Stimulated activated naive CD4-positive, alpha-beta T cell treated with Interleukin-2 at 50 U/mL for 16 hours (primary cell): ENCODE data around the gene ENOX1.

Experiments
- DNase-seq: peaks from one replicate; lab custom pipeline; 2025; lab: John Stamatoyannopoulos, UW

The ENOX1 gene

DNA sequence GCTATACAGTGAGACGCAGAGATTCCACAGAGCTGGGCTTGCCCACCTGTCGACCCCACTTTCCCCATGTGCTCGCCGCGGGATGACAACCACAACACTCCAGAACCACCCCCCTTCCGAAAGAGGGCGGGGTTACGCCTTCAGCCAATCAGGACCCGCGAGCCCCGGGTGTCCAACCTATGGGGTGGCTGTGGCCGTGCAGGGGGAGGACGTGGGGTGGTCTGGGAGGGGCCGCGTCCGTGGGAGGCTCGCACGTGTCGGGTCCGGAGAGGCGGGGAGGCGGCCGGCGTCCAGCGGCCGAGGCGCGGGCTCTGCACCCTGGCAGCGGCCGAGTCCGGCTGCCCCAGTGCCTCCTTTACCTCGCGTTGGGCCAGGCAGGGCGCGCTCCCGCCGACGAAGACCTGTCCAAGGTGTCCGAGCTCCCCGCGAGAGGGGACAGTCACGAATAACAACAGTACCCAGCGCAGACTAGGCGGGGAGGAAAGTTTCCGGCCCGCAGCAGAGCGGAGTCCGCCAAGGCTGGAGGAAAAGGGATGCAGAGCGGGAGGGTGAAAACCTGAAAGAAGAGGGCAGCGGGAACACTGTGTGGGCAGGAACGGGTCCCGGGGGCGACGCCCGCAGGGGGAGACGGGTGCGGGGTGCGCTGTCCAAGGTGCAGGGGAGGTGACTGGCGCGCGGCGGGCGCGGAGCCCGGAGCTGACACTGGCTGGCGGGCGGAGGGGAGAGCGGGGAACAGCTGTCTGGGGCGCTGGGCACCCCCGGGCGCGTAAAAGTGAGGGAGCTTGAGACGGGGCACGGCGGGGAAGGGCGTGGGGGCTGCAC is 911 bp downstream of the ENOX1 start:
- DNase-seq = no peak

GRCh38 chr13:43785261-43785649 is 1.5 kb downstream of the ENOX1 start:
- DNase-seq = no peak

- DNase-seq = no peak
These were observed 2.3 kb downstream of the ENOX1 start for GRCh38 chr13:43784496-43784895.

- no peak for DNase-seq
These were observed 3.0 kb downstream of the ENOX1 start for GRCh38 chr13:43783820-43784219.

GRCh38 chr13:43782686-43783085 is 4.1 kb downstream of the ENOX1 start:
- no peak for DNase-seq

GRCh38 chr13:43780666-43781065 is 6.1 kb downstream of the ENOX1 start:
- no peak for DNase-seq

DNA sequence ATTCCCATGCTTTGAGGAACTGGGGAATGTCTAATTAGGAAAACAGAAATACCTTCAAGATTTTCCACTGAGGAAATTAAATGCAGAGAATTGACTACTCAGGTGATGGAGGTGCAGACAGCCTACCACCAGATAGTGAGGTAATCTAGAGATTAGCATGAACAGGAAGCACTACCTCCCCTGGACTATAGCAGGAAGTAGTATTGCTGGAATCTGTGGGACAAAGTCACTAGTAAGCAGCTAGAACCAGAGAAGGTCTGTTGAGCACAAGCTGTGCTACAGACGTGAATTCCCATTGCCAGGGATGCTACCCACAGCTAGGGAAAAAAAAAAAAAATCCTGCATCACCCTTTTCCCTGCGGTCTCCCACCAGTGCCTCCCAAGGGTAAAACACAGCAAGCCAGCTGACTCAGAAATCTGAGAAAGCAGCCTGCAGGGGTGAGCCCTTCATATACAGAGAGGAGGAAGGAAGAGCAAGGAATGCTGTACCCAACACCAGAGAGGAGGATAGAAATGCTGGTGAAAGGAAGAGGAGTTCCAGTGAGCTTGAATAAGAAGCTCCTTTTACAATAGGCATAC is 10.2 kb downstream of the ENOX1 start:
- DNase-seq = no peak

DNA sequence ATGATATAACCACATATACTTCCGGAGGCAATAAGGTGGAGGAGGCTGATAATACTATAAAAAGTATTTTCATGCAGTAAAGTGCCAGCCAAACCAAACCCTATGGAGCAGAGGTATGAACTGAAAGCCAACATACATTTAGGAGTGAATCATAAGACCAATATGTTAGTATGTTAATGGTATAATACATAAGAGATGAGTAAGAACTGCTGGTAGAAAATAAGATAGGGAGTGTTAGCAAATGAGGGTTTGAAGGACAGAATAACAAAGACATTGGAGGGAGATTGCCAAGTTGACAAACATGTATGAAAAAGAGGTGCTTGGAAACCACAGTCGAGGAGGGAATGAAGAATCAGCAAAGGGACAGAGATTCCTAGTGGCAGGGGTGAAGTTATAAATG is 10.8 kb downstream of the ENOX1 start:
- no peak for DNase-seq

GRCh38 chr13:43773602-43774001 is 13.2 kb downstream of the ENOX1 start:
- DNase-seq = no peak

GRCh38 chr13:43770871-43771270 is 15.9 kb downstream of the ENOX1 start:
- DNase-seq = no peak

DNA sequence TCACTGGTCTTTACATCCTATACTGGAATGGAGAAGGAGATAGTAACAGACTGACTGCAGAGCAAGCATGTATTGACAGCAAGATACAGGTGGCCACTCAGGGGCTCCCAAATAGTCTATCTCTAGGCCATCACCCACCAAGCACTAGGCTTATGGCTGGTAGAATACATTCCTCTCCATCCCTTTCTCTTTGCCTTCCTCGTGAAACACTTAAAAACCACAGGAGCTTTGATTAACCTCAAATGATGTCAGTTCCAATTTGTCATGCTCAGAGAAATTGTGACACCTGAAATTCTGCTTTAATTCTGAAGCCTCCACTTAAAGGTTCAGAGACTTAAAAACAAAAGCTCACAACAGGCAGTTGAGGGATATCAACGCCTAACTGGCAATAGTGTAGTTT is 17.2 kb downstream of the ENOX1 start:
- DNase-seq = no peak

DNA sequence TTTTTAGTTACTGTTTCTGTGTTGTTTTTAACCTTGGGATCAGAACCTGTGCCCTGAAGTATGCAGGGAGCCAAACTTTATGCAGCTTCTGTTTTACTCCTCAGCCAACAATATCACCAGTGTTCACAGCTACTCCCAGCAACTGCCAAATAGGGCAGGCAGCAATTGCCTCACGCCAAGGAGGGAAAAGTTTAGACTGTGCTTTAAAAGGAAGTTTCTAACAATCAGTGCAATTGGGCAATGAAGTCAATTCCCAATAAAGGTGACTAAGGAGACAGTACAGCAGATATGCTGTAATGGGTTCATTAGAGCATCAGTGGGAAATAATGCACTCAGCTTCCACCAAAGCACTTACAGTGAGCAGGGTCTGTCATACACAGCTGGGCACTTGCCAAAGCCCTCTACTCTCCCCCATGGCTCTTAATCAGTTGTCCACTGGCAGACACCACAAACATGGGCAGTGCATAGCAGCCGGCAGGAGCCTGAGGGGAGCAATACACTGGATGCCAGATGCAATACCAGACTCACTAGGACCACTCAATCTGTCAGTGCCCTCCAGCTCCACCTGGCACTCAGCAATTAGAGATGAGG is 19.3 kb downstream of the ENOX1 start:
- DNase-seq = no peak

DNA sequence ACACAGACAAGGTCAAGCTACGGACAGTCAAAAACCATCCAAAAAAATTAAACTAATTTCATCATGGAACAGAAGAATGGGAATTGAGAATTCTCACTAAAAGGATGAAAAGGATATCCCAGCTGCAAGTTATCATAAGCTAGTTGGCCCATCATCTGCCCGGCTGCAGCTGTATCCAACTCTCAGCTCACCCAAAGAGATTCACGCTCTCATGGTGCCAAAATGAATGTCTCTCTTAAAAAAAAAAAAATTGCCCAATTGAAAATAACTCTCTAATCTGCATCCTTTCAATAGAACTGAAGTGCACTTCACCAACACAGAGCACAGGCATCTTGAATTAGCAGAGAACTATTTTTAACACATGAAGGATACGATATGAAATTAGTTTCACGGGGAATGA is 20.0 kb downstream of the ENOX1 start:
- no peak for DNase-seq

DNA sequence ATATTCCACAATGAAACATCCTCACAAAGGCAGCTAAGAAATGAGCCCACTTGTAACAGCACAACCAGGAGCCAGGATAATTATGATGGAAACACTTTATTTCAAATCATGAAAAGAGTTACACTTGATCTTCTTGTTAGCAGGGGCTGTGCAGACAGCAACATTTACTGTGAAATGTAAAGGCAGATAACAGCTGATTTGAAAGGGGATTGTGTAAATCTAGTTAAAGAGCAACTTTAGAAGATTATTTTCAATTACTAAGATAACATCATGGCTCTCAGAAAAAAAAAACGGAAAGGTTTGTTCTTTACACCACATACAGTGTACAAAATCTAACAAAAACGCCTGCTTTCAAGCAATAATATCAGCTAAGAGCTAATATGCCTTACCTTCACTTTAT is 22.4 kb downstream of the ENOX1 start:
- no peak for DNase-seq

DNA sequence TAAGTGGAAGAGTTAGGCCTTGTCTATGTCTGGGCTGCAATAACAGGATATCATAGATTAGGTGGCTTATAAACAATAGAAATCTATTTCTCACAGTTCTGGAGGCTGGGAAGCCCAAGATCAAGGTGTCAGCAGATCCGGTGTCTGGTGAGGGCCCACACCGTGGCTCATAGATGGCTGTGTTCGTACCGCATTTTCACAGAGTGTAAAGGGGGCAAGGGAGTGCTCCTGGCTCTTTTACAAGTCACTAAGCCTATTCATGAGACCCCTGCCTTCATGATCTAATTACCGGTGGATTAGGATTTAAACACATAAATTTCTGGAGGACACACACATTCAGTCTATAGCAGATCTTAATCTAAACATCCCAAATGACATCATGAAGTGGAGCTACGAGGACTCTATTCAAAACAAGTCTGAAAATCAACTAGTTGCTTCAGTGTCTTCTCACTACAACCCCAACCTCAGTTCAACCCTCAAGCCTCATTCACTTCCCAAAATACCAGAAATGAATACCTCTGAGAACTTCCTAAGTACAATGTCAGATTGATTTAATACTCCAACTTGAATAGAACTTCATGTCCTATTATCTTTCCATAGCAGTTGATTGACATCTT is 23.5 kb downstream of the ENOX1 start:
- no peak for DNase-seq

GRCh38 chr13:43761616-43762315 is 25.0 kb downstream of the ENOX1 start:
- DNase-seq = no peak

GRCh38 chr13:43760257-43760656 is 26.5 kb downstream of the ENOX1 start:
- DNase-seq = no peak

- DNase-seq = no peak
These were observed 27.9 kb downstream of the ENOX1 start for GRCh38 chr13:43758834-43759233.

GRCh38 chr13:43757266-43757665 is 29.5 kb downstream of the ENOX1 start:
- DNase-seq = no peak

DNA sequence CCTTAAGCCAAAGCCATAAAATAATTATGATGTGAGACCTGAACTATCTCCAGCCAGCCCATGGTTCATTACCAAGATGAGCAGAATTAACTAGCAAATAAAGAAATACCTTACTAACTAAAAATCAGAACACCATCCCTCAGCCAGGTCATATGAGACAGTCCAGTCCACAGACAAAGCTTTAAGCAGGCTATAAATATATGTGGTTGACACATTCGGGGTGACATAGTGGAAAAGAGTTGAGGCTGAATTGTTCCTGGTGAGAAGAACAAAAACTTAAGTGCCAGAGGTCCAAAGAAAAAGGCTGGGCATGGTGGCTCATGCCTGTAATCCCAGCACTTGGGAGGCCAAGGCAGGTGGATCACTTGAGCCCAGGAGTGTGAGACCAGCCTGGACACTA is 30.9 kb downstream of the ENOX1 start:
- DNase-seq = no peak

GRCh38 chr13:43751624-43752023 is 35.1 kb downstream of the ENOX1 start:
- no peak for DNase-seq

DNA sequence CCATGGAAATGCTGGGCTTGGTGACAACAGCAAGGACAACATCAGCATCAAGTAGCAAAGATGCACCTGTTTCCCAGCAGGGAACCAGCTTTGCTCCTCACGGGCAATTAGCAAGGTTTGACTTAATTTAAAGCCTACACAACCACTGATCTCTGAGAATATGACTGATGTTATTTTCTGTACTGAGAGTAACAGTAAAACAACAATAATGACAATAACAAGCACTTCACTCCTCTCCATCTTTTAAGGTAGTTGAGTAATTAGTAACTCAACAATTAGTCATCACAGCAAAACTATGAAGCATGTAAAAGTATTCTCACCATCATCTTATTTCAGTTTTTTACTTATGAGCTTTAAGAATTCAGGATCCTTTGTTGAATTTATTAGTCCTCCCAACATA is 37.3 kb downstream of the ENOX1 start:
- no peak for DNase-seq
